BLaER1 treated with 17β-estradiol and CSF1 and Interleukin-3, amounts not matched to agents 10 nM and 100 nM (cell line): ENCODE data around the gene ALDH9A1.
"Not testable (repeated sequence)": the region's sequence is repeated elsewhere in the genome, so short reads cannot be mapped to it uniquely, and the experiment has no call there.

Experiments used
- H3K27ac ChIP-seq, 11 experiments: shearing (Covaris generic); formaldehyde crosslinking; 2 replicates each; pipeline ENCODE4 v1.8.1; 2022
- H3K27me3 ChIP-seq, 11 experiments: shearing (Covaris generic); formaldehyde crosslinking; 2 replicates each; pipeline ENCODE4 v1.8.1; 2022
- H3K36me3 ChIP-seq, 11 experiments: shearing (Covaris generic); formaldehyde crosslinking; 2 replicates each; pipeline ENCODE4 v1.8.1; 2022
- H3K4me1 ChIP-seq, 10 experiments: shearing (Covaris generic); formaldehyde crosslinking; 2 replicates each; pipeline ENCODE4 v1.8.1; 2022
- H3K4me2 ChIP-seq, 11 experiments: shearing (Covaris generic); formaldehyde crosslinking; 2 replicates each; pipeline ENCODE4 v1.8.1; 2022
- H3K4me3 ChIP-seq, 10 experiments: shearing (Covaris generic); formaldehyde crosslinking; 2 replicates each; pipeline ENCODE4 v1.8.1; 2022
- H3K9ac ChIP-seq, 11 experiments: shearing (Covaris generic); formaldehyde crosslinking; 2 replicates each; pipeline ENCODE4 v1.8.1; 2022
- H3K9me3 ChIP-seq, 11 experiments: shearing (Covaris generic); formaldehyde crosslinking; replicated peaks in 1 of 11; 2 replicates each; pipeline ENCODE4 v1.8.1; 2022
- H4K20me1 ChIP-seq, 11 experiments: shearing (Covaris generic); formaldehyde crosslinking; 2 replicates each; pipeline ENCODE4 v1.8.1; 2022
- Cebpa-rat ChIP-seq, 11 experiments: shearing (Covaris generic); IDR thresholded peaks; 2 replicates each; pipeline ENCODE4 v1.8.1; 2022

Gene ALDH9A1

GRCh38 chr1:165645654-165646366 lies 52.6 kb downstream of the ALDH9A1 start:
- Histone ChIP-seq H3K27ac (no peak overlapping the region), H4K20me1 (peaks cover 0 to 100% (median 4%) of the 10 kb centered on the region in 11 experiments; a peak in 9 of 22 replicates), H3K4me3 (no peak overlapping the region), H3K9ac (0 out of 22 replicates have a peak overlapping the region, but pooled peaks of 2 of the 11 experiments have one; percentile 12 to 38), H3K9me3 (no peaks in the 10 kb centered on the region), H3K36me3 (peaks cover 0 to 18% (median 3%) of the 10 kb centered on the region in 11 experiments; a peak in 14 of 22 replicates), H3K27me3 (no peaks in the 10 kb centered on the region), H3K4me2 (peak overlapping the region in 5 of 11 experiments; percentile 24 to 58 (median 50); a peak in 8 of 22 replicates), H3K4me1 (peaks cover 10 to 31% (median 13%) of the 10 kb centered on the region in 10 experiments)
- TF ChIP-seq Cebpa-rat (IDR thresholded peaks at IDR 0.05): no peak

- H3K4me1 ChIP-seq: peaks cover 10 to 25% (median 13%) of the 10 kb centered on the region in 10 experiments
- no peaks in the 10 kb centered on the region for H3K27me3 ChIP-seq
- TF ChIP-seq Cebpa-rat (IDR thresholded peaks at IDR 0.05): no peak
- H3K4me2 ChIP-seq: no peak overlapping the region
- no peak overlapping the region for H3K27ac ChIP-seq
- H3K9ac ChIP-seq: no peak overlapping the region
- H3K36me3 ChIP-seq: peaks cover 0 to 9% (median 0%) of the 10 kb centered on the region in 11 experiments; a peak in 3 of 22 replicates
- peaks cover 0 to 100% (median 6%) of the 10 kb centered on the region in 11 experiments; a peak in 9 of 22 replicates for H4K20me1 ChIP-seq
- no peaks in the 10 kb centered on the region for H3K9me3 ChIP-seq
- no peak overlapping the region for H3K4me3 ChIP-seq
Observed at GRCh38 chr1:165644064-165644735, 54.2 kb downstream of the ALDH9A1 start.

- Histone ChIP-seq H4K20me1 (peaks cover 0 to 100% (median 7%) of the 10 kb centered on the region in 11 experiments; a peak in 11 of 22 replicates), H3K27me3 (no peaks in the 10 kb centered on the region), H3K36me3 (peaks cover 0 to 22% (median 0%) of the 10 kb centered on the region in 11 experiments; a peak in 7 of 22 replicates), H3K27ac (no peak overlapping the region), H3K4me3 (no peak overlapping the region), H3K4me1 (peaks cover 0 to 12% (median 2%) of the 10 kb centered on the region in 10 experiments; a peak in 10 of 20 replicates), H3K9me3 (no peaks in the 10 kb centered on the region), H3K9ac (no peak overlapping the region), H3K4me2 (no peak overlapping the region)
- no peak for TF ChIP-seq Cebpa-rat (IDR thresholded peaks at IDR 0.05)
Observed at GRCh38 chr1:165641231-165641987, 57.0 kb downstream of the ALDH9A1 start.

DNA sequence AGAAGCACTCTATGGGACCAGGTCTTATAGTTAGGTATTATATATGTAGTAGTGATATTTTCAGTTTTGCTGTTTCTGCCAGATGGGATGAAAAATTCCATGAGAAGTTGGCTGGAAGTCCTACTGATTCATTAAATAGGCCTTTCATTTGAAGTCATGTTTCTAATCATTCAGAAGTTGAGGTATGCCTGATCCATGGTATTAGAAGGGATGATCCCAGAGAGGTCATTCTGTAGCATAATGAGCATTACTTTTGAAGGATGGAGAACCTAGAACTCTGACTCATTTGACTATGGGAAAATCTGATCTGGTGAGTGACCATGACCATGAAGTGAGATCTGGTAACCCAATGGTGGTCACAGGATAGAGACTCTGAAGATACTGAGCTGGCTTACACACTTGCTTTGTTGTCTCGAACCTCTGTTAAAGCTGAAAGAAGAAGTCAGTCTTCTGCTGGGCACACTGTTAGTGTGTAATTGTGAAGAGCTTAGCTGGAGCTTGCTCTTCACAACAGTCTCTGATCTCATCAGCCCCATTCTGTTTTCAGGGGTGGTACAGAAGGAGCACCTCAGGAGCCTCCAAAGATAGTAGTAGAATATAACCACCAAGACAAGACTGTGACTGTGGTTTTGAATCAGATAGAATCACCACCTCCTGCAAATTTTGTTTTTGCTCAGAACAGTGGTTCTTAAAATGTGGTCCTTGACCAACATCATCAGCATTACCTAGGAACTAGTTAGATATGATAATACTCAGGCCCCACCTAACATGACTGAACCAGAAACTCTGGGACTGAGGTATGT lies 58.3 kb downstream of the ALDH9A1 start:
- peaks cover 0 to 23% (median 0%) of the 10 kb centered on the region in 11 experiments; a peak in 7 of 22 replicates for H3K36me3 ChIP-seq
- H3K9me3 ChIP-seq: no peaks in the 10 kb centered on the region
- H3K4me2 ChIP-seq: no peak overlapping the region
- TF ChIP-seq Cebpa-rat (IDR thresholded peaks at IDR 0.05): no peak
- no peak overlapping the region for H3K27ac ChIP-seq
- H3K9ac ChIP-seq: no peak overlapping the region
- no peak overlapping the region for H3K4me3 ChIP-seq
- no peaks in the 10 kb centered on the region for H3K27me3 ChIP-seq
- peaks cover 0 to 100% (median 4%) of the 10 kb centered on the region in 11 experiments; a peak in 11 of 22 replicates for H4K20me1 ChIP-seq
- peaks cover 0 to 7% (median 5%) of the 10 kb centered on the region in 10 experiments; a peak in 10 of 20 replicates for H3K4me1 ChIP-seq

GRCh38 chr1:165638211-165638610 lies 60.2 kb downstream of the ALDH9A1 start:
- peaks cover 0 to 18% (median 8%) of the 10 kb centered on the region in 10 experiments; a peak in 15 of 20 replicates for H3K4me1 ChIP-seq
- H3K9ac ChIP-seq, H3K27ac ChIP-seq, H3K9me3 ChIP-seq, H3K27me3 ChIP-seq, H3K4me3 ChIP-seq, H3K4me2 ChIP-seq: not testable (repeated sequence)
- H4K20me1 ChIP-seq: peaks cover 0 to 97% (median 4%) of the 10 kb centered on the region in 11 experiments; a peak in 10 of 22 replicates
- peaks cover 0 to 24% (median 0%) of the 10 kb centered on the region in 11 experiments; a peak in 7 of 22 replicates for H3K36me3 ChIP-seq

- Histone ChIP-seq H4K20me1 (peaks cover 0 to 97% (median 5%) of the 10 kb centered on the region in 11 experiments; a peak in 11 of 22 replicates), H3K4me3 (no peak overlapping the region), H3K27ac (no peak overlapping the region), H3K9me3 (no peaks in the 10 kb centered on the region), H3K4me1 (peaks cover 4 to 25% (median 15%) of the 10 kb centered on the region in 10 experiments), H3K9ac (no peak overlapping the region), H3K27me3 (no peaks in the 10 kb centered on the region), H3K36me3 (peaks cover 0 to 24% (median 0%) of the 10 kb centered on the region in 11 experiments; a peak in 7 of 22 replicates), H3K4me2 (no peak overlapping the region)
- no peak for TF ChIP-seq Cebpa-rat (IDR thresholded peaks at IDR 0.05)
Observed at GRCh38 chr1:165637427-165637826, 60.9 kb downstream of the ALDH9A1 start.

DNA sequence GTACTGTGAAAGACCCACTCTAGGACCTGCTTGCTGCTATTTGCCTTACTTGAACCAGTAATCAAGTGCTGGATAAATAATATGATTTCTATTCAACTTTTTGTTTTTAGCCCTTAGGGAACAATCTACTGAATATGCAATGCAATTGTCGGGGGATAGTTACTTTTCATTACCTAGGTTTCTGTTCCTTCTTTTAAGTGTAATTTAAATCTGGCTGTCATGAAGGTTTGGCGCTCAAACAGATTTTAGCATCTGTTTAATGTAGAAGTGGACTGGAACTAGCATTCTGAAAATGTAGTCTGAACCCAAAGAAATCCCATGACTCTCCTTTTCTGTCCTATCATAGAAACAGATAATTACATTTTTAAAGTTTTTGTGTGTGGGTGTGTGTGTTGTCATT lies 62.5 kb downstream of the ALDH9A1 start:
- peaks cover 0 to 24% (median 0%) of the 10 kb centered on the region in 11 experiments; a peak in 7 of 22 replicates for H3K36me3 ChIP-seq
- H3K4me1 ChIP-seq: peaks cover 10 to 32% (median 22%) of the 10 kb centered on the region in 10 experiments
- H3K9ac ChIP-seq: no peak overlapping the region
- no peak overlapping the region for H3K4me2 ChIP-seq
- H3K9me3 ChIP-seq: no peaks in the 10 kb centered on the region
- H3K27ac ChIP-seq: no peak overlapping the region
- H4K20me1 ChIP-seq: peaks cover 0 to 82% (median 8%) of the 10 kb centered on the region in 11 experiments; a peak in 11 of 22 replicates
- no peak overlapping the region for H3K4me3 ChIP-seq
- no peak for TF ChIP-seq Cebpa-rat (IDR thresholded peaks at IDR 0.05)
- H3K27me3 ChIP-seq: no peaks in the 10 kb centered on the region

DNA sequence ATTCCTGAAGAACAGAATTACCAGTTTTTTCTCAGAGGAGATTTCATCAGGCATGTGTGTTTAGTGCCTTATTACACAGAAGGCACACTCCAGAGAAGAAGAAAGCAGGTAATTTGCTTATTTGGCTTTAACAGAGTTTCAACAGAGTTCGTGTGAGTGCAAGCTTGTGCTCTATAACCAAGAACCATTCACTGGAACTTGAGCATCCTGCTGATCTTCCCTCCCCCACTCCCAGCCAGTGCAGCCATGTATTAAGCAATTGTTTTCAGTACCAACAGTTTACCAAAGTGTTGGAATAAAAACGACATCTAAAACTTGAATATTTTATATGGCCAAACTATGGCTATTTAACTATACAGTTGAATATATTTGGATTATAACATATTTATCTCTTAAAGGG lies 63.0 kb downstream of the ALDH9A1 start:
- Histone ChIP-seq H3K4me1 (peaks cover 10 to 32% (median 22%) of the 10 kb centered on the region in 10 experiments), H3K27ac (no peak overlapping the region), H3K4me3 (no peak overlapping the region), H3K36me3 (peaks cover 0 to 24% (median 0%) of the 10 kb centered on the region in 11 experiments; a peak in 7 of 22 replicates), H3K4me2 (peak overlapping the region in 3 of 11 experiments; percentile 7 to 13 (median 12); a peak in 2 of 22 replicates), H4K20me1 (peaks cover 0 to 77% (median 8%) of the 10 kb centered on the region in 11 experiments; a peak in 11 of 22 replicates), H3K9me3 (no peaks in the 10 kb centered on the region), H3K27me3 (no peaks in the 10 kb centered on the region), H3K9ac (no peak overlapping the region)
- no peak for TF ChIP-seq Cebpa-rat (IDR thresholded peaks at IDR 0.05)
